Measurements from ENCODE around the gene MBTPS1. TPM values are rescaled to one million over a fixed set of nuclear protein-coding genes. Genes with fewer than 3 reads are reported as not detected.

Gene MBTPS1
- total and polyA plus RNA-seq, 10 of the 15 experiments (the other 5 are each of a cell fraction or from before 2014, with no cell fraction given) = 1.3 to 43.9 (median 35.2) TPM

- TF ChIP-seq SKIL (IDR thresholded peaks at IDR 0.05; ENCODE audit: low read depth, poor library complexity, severe bottlenecking) = no peak
- no peak for TF ChIP-seq IKZF2 (IDR thresholded peaks at IDR 0.05)
- no peak for TF ChIP-seq IKZF1 (conservative IDR thresholded peaks at IDR 0.05)
- no peak for TF ChIP-seq ZBED1 (IDR thresholded peaks at IDR 0.05; ENCODE audit: borderline replicate concordance)
Observed at GRCh38 chr16:84056933-84057332, 59.8 kb downstream of the MBTPS1 start (continued).

- WGBS (ENCODE audit: insufficient coverage, insufficient replicate concordance, low lambda C conversion rate, missing lambda C conversion rate) = 91% methylated on average over 19 of the region's 19 CpGs
- H3K4me1 ChIP-seq (ENCODE audit: control insufficient read depth, insufficient read depth, low read length) = no peaks in the 10 kb centered on the region
- H4K20me1 ChIP-seq (ENCODE audit: control insufficient read depth, insufficient read depth) = no peaks in the 10 kb centered on the region
- no peak overlapping the region for H3K4me2 ChIP-seq (ENCODE audit: control insufficient read depth, insufficient read depth)
- peaks cover 21 to 27% of the 10 kb centered on the region in 2 experiments for H3K36me3 ChIP-seq (ENCODE audit: control insufficient read depth in 2 of 2, insufficient read depth in 2 of 2, low read length in 1 of 2)
- no peaks in the 10 kb centered on the region for H3K79me2 ChIP-seq (ENCODE audit: control insufficient read depth, insufficient read depth, low read length)
- in situ Hi-C loops (cut with MboI) (no loop called here), intact Hi-C loops (cut with micrococcal nuclease; ENCODE audit: unreplicated experiment) (no loop called here)
- no peak for FAIRE-seq
- no peaks in the 10 kb centered on the region for H3K27me3 ChIP-seq (replicated peaks in 1 of 2; ENCODE audit: control insufficient read depth in 2 of 2, insufficient read depth in 2 of 2, low read length in 1 of 2)
- ChIA-PET RAD21 (ENCODE audit: unreplicated experiment) (no interaction called here), POLR2A (no interaction called here), CTCF (interaction anchor here (1.4 kb wide), 1 partner anchor 10 kb away, joined by 5 read pairs; no protein-coding TSS in a partner anchor), SMC1A (ENCODE audit: uncharacterized antibody, unreplicated experiment) (no interaction called here)
- H3K9ac ChIP-seq (ENCODE audit: control insufficient read depth, insufficient read depth, low read length) = no peak overlapping the region
- no TSS peak for BruUV-seq (replicated peaks)
- ATAC-seq = no peak
- no peak overlapping the region for H3K27ac ChIP-seq (ENCODE audit: control insufficient read depth, insufficient read depth)
- H3K9me3 ChIP-seq (replicated peaks; ENCODE audit: control insufficient read depth, insufficient read depth, low read length) = no peaks in the 10 kb centered on the region
- DNase-seq (ENCODE audit: low read depth, low spot score) = no peak
- H3K4me3 ChIP-seq = no peak overlapping the region
- H2AFZ ChIP-seq (ENCODE audit: control insufficient read depth, low read depth, low read length) = no peak overlapping the region
- TF ChIP-seq ZBTB40 (IDR thresholded peaks at IDR 0.05; ENCODE audit: borderline replicate concordance) (no peak), PRDM15 (CRISPR knock-in tag; IDR thresholded peaks at IDR 0.05) (no peak), IRF3 (IDR thresholded peaks at IDR 0.05) (no peak), CHD4 (IDR thresholded peaks at IDR 0.05) (no peak), NR2C2 (IDR thresholded peaks at IDR 0.05; ENCODE audit: borderline replicate concordance, control insufficient read depth, insufficient read length, low read depth) (no peak), ESRRA (IDR thresholded peaks at IDR 0.05; ENCODE audit: low read length) (no peak)
Observed at GRCh38 chr16:84055801-84056634, 60.7 kb downstream of the MBTPS1 start.

Data from GM12878 (cell line).